ENCODE measurements around the gene FMNL2.

FMNL2 gene

GRCh38 chr2:152452256-152452973 lies 117.4 kb downstream of the FMNL2 start:
- DNase-seq, result no peak

- no peak for DNase-seq
Observed at GRCh38 chr2:152453129-152453911, 118.3 kb downstream of the FMNL2 start.

GRCh38 chr2:152454371-152454770 lies 119.4 kb downstream of the FMNL2 start:
- no peak for DNase-seq

- no peak for DNase-seq
Observed at GRCh38 chr2:152454960-152455359, 120.0 kb downstream of the FMNL2 start.

- DNase-seq, result no peak
Observed at GRCh38 chr2:152455738-152456137, 120.8 kb downstream of the FMNL2 start.

- no peak for DNase-seq
Observed at GRCh38 chr2:152456262-152456661, 121.3 kb downstream of the FMNL2 start.

GRCh38 chr2:152458441-152458940 lies 123.5 kb downstream of the FMNL2 start:
- no peak for DNase-seq

GRCh38 chr2:152459091-152459490 lies 124.1 kb downstream of the FMNL2 start:
- DNase-seq, result no peak

- DNase-seq, result no peak
Observed at GRCh38 chr2:152460567-152460966, 125.6 kb downstream of the FMNL2 start.

GRCh38 chr2:152462120-152462519 lies 127.1 kb downstream of the FMNL2 start:
- DNase-seq, result no peak

GRCh38 chr2:152462779-152463178 lies 127.8 kb downstream of the FMNL2 start:
- no peak for DNase-seq

GRCh38 chr2:152464851-152465470 lies 130.0 kb downstream of the FMNL2 start:
- DNase-seq, result no peak

- no peak for DNase-seq
Observed at GRCh38 chr2:152465541-152465940, 130.6 kb downstream of the FMNL2 start.

- no peak for DNase-seq
Observed at GRCh38 chr2:152466041-152466440, 131.1 kb downstream of the FMNL2 start.

- DNase-seq, result no peak
Observed at GRCh38 chr2:152466980-152467676, 132.2 kb downstream of the FMNL2 start.

GRCh38 chr2:152467677-152468410 lies 132.9 kb downstream of the FMNL2 start:
- no peak for DNase-seq

- DNase-seq, result no peak
Observed at GRCh38 chr2:152468899-152469692, 134.1 kb downstream of the FMNL2 start.

GRCh38 chr2:152470861-152471854 lies 136.2 kb downstream of the FMNL2 start:
- no peak for DNase-seq

GRCh38 chr2:152472481-152472887 lies 137.5 kb downstream of the FMNL2 start:
- DNase-seq, result no peak

Data from activated CD8-positive, alpha-beta memory T cell treated with anti-CD3 and anti-CD28 coated beads, Interleukin-2, amount 50 U/mL, for 4 hours (primary cell).